ENCODE measurements around the gene ALDH16A1. TPM values are rescaled to one million over a fixed set of nuclear protein-coding genes. Genes with fewer than 3 reads are reported as not detected.
A peak's percentile ranks its signal among the peaks of the same experiment; 100 is the strongest.

Gene ALDH16A1
- total and polyA plus RNA-seq, 2 of the 8 experiments (the other 6 are each of a cell fraction or from before 2014, with no cell fraction given) = 30.5 to 34.3 TPM

DNA sequence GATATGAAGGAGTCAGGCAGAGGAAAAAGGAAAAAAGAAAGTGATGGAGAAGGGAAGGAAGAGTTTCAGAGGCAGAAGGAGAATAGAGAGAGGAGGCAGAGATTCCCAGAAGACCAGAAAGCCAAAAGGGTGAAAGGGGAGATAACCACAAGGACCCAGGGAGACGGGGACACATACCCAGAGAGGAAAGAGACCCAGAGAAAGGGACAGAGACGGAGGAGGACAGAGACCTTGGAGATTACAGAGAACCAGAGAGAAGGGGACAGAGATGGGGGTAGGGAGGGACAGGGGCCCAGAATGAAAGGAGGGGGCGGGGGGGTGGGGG is 31.2 kb upstream of the ALDH16A1 start:
- FAIRE-seq = no peak
- Histone ChIP-seq H3K9me3 (ENCODE audit: insufficient read depth in 2 of 2, low read depth in 1 of 2, low read length in 1 of 2) (no peaks in the 10 kb centered on the region), H3K27ac (ENCODE audit: low read depth, low read length) (no peak overlapping the region), H2BK20ac (ENCODE audit: low read length) (no peak overlapping the region), H3K14ac (ENCODE audit: insufficient read length) (no peak overlapping the region), H3K79me1 (ENCODE audit: low read depth, low read length) (no peaks in the 10 kb centered on the region), H3K27me3 (replicated peaks in 1 of 4; ENCODE audit: control insufficient read depth in 3 of 4, extremely low read depth in 1 of 4, insufficient read depth in 3 of 4, low read length in 3 of 4) (peaks cover 23 to 56% (median 51%) of the 10 kb centered on the region in 4 experiments), H3K18ac (ENCODE audit: extremely low read depth, low read length) (no peak overlapping the region; the same call in 1 of the 2 replicates), H4K20me1 (replicated peaks in 1 of 2; ENCODE audit: control insufficient read depth in 1 of 2, insufficient read depth in 2 of 2, low read length in 2 of 2) (no peaks in the 10 kb centered on the region), H3K4me1 (replicated peaks in 1 of 4; ENCODE audit: control insufficient read depth in 3 of 4, insufficient read depth in 4 of 4, low read length in 3 of 4) (peaks cover 7 to 29% (median 18%) of the 10 kb centered on the region in 4 experiments), H4K91ac (replicated peaks; ENCODE audit: insufficient read length, low read length) (no peak overlapping the region), H2AK5ac (ENCODE audit: low read depth, low read length) (no peak overlapping the region), H3K23ac (ENCODE audit: insufficient read length) (no peak overlapping the region), H3K79me2 (ENCODE audit: control insufficient read depth in 1 of 2, insufficient read depth in 2 of 2, low read length in 2 of 2) (no peaks in the 10 kb centered on the region), H3K23me2 (ENCODE audit: low read depth, low read length) (peaks cover 11% of the 10 kb centered on the region; the same call in 1 of the 2 replicates), H2BK5ac (ENCODE audit: low read depth, low read length) (no peak overlapping the region), H4K8ac (ENCODE audit: extremely low read depth, insufficient read depth, low read length) (no peak overlapping the region), H2BK15ac (ENCODE audit: low read length) (no peak overlapping the region), H4K5ac (ENCODE audit: insufficient read length, low read depth, low read length) (no peak overlapping the region), H3K4me2 (ENCODE audit: insufficient read depth in 1 of 2, low read depth in 2 of 2, low read length in 2 of 2) (peak overlapping the region in 1 of 2 experiments; percentile 88; a peak in 1 of 4 replicates), H3K4me3 (ENCODE audit: extremely low read depth in 1 of 4, insufficient read depth in 2 of 4, low read depth in 3 of 4, low read length in 4 of 4) (no peak overlapping the region), H2BK12ac (ENCODE audit: low read depth, low read length) (no peak overlapping the region), H3K4ac (replicated peaks; ENCODE audit: insufficient read length, low read depth, low read length) (no peak overlapping the region), H3K56ac (replicated peaks; ENCODE audit: insufficient read length, low read depth, low read length) (no peak overlapping the region), H2AFZ (ENCODE audit: low read length) (no peak overlapping the region), H2BK120ac (replicated peaks; ENCODE audit: low read depth, low read length) (no peak overlapping the region), H3K9ac (replicated peaks in 1 of 4; ENCODE audit: extremely low read depth in 1 of 4, low read depth in 3 of 4, low read length in 3 of 4) (no peak overlapping the region), H3K36me3 (ENCODE audit: control insufficient read depth in 2 of 4, insufficient read depth in 4 of 4, low read length in 3 of 4) (no peaks in the 10 kb centered on the region)
- ChIA-PET POLR2A (ENCODE audit: partially characterized antibody) (interaction anchor here (0.9 to 1.4 kb wide), 4 partner anchors 10 to 30 kb away, joined by 3 to 5 read pairs (median 4); partner anchors contain the start of gene PIH1D1), CTCF (ENCODE audit: partially characterized antibody) (interaction anchor here (0.5 to 14.7 kb wide), 12 partner anchors 8 to 115 kb away, joined by 3 to 291 read pairs (median 6); partner anchors contain the start of gene PIH1D1)
- DNase-seq (ENCODE audit: low read depth in 1 of 2, low spot score in 2 of 2) = no peak
- 65% methylated on average over 2 of the region's 3 CpGs; no CpG with 5 or more reads in 1 of the 2 experiments for WGBS, 2 experiments (ENCODE audit: extremely low coverage in 1 of 2, insufficient coverage in 1 of 2, insufficient read length in 1 of 2, insufficient replicate concordance in 2 of 2, low coverage in 1 of 2, low lambda C conversion rate in 2 of 2, missing lambda C conversion rate in 1 of 2)
- TF ChIP-seq ZNF274 (IDR thresholded peaks at IDR 0.05; ENCODE audit: borderline replicate concordance, extremely low read depth, low read length) (no peak), CBX5 (IDR thresholded peaks at IDR 0.05; ENCODE audit: low read depth, low read length) (no peak)

Measured in H1 (cell line).